ENCODE measurements around the gene RTN4RL1.

- TF ChIP-seq CTCF (IDR thresholded peaks at IDR 0.05; ENCODE audit: insufficient read depth, low read length, poor library complexity, severe bottlenecking) (no peak), EZH2phosphoT487 (conservative IDR thresholded peaks at IDR 0.05; ENCODE audit: low read length) (no peak)
These were observed 71.3 kb downstream of the RTN4RL1 start for GRCh38 chr17:1953831-1954230.

All from SU-DHL-6 (cell line).